NCI-H774 (cell line): ENCODE results near the gene C2CD4C.
"Not testable (repeated sequence)": the region's sequence is repeated elsewhere in the genome, so short reads cannot be mapped to it uniquely, and the experiment has no call there.

Experiments
- DNase-seq: peaks from one replicate; lab custom pipeline; 2025; lab: John Stamatoyannopoulos, UW

C2CD4C gene

DNA sequence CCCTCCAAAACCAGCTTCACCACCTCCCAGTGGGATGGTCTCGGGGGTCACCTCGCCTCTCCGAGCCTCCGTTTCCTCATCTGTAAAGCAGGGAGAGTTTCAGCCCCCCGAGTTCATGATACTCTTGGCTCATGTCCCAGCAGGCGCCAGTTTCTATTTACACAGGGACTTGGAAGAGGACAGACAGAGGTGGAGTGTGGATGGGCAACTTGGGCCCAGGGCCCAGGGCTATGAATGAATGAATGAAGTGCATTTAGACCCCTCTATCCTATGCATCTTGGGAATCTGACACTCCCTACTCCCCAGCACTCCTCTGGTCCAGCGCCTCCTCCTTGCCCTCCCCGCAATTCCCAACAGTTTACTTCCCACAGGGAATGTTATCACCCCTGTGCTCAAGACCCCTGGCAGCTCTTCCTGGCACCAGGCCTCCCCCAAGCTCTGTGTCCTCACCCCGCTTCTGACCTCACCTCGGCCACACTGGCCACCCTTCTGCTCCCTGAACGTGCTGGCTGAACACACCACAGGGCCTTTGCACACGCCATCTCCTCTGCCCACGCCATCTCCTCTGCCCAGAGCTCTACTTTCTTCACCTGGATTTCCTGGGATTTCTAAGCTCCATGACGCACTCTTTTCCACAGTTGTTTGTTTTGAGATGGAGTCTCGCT, 4.9 kb upstream of the C2CD4C start:
- DNase-seq = no peak

DNA sequence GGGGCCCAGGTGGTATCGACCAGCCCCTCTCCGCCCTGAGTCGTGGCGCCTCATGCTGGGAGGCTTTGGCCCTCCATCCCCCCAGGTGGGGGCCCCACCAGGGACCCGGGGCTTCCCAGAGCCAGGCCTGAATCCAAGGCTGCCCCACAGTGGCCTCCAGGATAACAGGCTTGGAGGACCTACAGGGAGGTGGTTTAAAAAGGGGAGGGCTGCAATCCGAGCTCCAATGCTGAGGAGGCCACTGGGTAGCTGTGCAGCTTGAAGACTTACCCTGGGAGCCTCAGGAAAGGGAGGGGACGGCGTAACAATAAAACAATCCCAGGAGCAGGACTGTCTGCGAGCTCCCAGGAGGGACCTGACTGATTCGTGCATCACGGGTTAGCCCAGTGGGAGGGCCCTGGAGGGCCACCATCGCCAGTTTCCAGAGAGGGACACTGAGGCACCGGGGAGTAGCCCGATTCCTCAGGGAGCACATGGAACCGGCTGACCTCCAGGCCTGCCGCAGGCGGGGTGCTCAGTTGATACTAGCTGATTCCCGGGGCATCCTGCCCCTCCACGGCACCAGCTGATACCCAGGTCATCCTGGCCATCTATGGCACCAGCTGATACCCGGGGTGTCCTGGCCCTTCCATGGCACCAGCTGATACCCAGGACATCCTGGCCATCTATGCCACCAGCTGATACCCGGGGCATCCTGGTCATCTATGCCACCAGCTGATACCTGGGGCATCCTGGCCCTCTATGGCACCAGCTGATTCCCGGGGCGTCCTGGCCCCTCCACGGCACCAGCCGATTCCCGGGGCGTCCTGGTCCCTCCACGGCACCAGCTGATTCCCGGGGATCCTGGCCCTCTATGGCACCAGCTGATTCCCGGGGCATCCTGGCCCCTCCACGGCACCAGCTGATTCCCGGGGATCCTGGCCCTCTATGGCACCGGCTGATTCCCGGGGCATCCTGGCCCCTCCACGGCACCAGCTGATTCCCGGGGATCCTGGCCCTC, 3.7 kb upstream of the C2CD4C start:
- DNase-seq = no peak

DNA sequence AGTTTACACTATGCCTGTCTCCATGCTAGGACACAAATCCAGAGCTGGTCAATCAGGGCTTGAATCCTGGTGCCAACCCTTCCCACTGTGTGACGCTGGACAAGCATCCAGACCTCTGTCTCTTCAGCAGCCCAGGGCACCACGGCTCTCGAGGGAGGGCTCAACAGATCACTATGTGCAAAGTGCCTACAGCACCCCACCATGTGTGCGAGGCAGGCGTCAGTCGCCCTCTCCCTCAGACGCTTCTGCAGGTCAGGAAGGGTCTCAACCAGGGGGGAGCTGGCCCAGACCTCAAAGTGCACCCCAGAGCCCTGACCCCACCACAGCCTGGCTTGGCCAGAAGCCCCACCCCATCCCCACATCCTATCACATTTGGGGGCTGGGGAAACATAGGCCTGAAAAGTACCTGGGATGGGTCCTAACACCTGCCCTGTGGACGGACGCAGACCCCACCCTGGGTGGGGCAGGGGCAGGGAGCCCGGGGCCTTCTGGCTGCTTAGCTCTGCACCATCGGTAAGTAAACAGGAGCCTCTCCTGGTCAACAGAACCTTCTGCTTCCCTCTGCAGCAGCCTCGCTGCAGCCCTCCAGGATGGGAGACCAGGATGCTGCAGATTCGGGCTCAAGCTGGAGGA, 2.9 kb upstream of the C2CD4C start:
- DNase-seq = no peak

DNA sequence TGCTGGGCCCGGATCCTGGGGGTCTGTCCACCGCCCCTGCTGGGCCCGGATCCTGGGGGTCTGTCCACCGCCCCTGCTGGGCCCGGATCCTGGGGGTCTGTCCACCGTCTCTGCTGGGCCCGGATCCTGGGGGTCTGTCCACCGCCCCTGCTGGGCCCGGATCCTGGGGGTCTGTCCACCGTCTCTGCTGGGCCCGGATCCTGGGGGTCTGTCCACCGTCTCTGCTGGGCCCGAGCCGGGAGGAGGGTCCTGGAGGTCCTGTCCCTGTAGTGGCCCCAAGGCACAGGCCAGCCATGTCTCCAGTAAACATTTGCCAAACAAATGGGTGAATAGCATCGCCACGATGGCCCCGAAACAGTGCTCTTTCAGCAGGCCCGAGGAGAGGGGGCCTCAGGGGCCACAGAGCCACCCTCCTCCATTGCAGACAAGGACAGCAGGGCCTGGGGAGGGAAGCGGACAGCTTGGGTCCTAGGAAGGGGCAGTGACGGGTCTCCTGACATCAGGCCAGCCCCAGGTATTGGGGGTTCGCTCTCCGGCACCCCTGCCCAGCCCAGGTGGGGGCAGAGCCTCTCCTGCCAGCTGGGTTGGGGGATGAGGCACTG, 2.3 kb upstream of the C2CD4C start:
- DNase-seq = not testable (repeated sequence)

DNA sequence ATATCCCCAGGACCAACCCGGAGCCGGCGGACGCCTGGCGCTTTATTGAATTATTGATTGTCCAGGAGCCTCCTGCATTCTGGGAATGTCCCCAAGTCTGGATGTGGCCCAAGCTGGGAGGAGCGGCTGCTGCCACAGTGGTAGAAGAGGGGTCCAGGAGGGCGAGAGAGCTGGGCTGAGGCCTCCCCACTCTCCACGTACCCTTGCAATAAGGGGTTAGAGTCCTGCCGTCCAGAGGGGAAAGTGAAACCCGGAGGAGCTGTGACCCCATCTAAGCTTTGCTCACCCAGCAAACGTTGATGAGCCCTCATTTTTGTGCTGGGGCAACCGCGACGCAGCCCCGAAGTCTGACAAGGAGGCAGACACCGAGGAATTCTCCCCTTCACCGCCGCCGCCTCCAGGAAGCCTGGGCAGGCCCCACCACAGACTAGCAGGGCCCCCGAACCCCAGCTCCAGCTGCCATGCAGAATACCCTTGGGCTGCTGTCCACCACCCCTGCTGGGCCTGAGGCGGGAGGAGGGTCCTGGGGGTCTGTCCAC, 1.4 kb upstream of the C2CD4C start:
- no peak for DNase-seq

DNA sequence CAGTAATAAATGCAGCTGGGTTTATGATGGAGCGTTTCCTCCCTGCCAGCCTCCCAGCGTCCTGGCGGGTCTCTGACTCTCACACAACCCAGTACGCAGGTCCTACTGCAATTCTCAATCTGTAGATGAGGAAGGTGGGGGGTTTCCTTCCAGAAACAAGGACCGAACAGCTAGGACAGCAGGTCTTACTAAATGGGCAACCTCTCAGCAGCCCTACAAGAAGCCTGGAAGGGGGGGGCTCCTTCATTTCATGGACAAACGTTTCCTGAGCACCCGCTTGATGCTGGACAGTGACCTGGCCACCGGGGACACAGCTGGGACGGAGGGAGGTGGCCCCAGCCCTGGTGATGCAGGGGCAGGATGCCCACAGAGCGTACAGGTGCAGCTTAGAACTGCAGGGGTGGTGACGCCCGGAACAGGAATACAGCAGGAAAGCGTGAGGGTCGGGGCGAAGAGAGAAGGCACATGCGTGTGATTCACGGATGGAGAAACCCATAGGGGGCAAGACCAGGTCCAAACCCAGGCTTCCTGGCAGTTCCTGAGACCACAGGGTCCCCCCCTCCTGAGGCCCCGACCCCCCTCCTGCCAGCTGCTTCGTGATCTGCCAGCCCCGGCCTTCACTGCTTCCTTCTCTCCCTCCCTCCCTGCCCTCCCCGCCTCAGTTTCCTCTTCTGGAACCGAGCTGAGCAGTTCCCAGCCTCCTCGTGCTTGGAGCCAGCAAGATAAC, 732 bp upstream of the C2CD4C start:
- DNase-seq = no peak

DNA sequence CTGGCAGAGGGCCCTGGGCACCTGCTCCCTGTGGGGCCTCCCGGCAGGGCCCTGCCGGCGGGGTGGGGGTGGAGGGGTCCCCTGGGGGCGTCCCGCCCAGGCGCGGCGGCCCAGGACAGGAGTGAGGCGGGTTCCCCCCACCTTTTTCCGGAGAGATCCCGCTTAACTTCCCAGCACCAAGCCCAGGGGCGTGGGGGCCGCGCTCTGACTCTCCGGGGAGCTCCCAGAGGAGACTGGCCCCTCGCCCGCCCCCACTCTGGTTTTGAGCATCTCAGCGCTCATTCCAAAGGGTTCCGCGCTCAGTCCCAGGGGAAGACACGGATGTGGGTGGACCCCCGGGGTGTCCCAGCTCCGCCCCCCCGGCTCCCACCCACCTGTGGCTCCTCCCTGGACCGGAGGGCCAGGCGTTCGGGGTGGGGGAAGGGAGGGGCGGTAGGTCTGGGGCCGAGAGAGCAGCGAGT, 476 bp downstream of the C2CD4C start:
- peak; percentile 23 for DNase-seq

DNA sequence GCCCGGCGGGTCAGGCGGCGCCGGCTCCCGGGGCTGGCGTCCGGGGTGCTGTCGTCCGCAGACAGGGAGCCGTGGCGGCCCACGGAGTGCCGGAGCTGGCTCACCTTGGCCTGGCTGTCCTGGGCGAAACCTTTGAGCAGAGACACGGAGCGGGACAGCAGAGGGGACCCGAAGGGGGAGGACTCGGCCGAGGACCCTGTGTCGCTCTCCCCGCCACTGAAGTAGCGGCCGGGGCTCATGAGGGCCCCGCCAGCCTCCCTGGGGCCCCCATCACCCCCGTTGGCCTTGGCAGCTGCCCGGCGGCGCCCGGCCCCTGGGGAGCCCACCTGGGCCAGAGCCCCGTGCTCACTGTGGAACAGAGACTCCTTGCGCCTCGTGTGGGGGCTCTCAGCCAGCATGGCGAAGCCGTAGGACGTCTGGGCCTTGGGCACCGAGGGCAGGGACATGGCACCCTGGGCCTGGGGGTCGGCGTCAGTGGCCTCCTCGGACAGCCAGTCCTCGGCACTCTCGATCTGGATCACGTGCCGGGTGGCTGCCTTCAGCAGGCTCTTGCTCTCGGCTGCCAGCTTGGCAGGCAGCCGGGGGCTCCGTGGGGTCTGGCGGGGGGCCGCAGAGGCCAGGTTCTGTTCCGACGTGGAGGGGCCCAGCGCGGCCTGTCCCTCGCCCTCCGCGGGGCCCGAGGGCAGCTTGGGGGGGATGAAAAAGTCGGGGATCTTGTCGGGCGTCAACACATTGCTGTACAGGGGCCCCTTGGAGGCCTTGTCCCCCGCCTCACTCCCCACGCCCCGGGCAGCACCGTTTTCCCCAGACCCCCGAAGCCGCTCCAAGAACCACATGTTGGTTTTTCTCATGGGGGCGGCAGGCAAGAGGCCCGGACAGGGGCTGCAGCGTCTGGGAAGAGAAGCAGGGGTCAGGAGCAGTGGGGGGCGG, 1.2 kb downstream of the C2CD4C start:
- DNase-seq = no peak

DNA sequence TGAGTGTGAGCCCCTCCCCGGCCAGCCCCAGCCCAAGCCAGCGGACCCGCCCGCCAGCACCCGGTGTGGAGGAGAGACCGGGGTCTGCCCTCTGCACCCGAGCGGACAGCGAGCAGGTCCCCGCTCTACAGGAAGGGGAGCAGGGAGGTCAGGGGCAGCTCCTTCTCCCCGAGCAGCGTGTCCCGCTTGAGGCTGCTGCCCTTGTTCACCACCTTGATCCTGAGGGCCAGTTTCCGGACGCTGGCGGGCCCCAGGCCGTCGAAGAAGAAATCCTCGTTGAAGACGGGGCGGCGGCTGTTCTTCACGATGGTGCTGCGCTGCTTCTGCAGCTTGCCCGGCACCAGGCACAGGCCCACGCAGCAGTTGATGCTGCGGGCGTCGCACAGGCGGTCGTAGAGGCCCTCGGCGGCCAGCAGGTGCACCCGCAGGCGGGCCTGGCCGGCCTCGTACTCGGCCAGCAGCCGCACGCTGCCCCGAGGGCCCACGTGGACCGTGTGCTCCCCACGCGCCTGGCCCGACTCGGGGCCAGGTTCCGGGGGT, 1.9 kb downstream of the C2CD4C start:
- no peak for DNase-seq

DNA sequence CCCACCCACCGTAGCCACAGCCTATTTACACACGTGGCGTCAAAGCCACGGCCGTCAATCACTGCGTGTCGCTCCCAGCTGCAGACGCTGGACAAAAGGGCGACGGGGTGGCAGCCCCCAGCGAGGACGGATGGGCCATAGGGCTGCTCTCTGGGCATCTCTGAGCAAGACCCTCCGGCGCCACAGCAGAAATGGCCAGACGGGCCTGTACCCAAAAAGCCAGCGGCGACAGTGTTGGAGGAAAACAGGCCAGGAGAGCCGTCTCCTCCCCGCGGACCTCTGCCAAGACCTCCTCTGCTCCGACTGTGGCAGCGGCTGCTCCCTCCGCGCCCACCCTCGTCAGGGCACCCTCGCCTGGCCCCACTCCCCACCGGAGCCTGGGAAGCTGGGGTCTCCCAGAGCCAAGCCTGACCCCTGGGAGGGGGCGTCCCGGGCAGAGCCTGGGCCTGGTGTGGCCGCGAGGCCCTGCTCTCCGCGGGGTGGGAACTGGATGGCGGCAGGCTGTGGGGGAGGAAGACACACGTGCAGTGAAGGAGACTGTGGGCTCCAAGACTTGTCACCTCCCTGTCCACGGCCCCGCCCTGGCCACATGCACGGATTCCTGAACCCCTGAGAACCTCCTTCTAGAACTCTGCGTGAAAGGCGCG, 2.7 kb downstream of the C2CD4C start:
- DNase-seq = no peak

DNA sequence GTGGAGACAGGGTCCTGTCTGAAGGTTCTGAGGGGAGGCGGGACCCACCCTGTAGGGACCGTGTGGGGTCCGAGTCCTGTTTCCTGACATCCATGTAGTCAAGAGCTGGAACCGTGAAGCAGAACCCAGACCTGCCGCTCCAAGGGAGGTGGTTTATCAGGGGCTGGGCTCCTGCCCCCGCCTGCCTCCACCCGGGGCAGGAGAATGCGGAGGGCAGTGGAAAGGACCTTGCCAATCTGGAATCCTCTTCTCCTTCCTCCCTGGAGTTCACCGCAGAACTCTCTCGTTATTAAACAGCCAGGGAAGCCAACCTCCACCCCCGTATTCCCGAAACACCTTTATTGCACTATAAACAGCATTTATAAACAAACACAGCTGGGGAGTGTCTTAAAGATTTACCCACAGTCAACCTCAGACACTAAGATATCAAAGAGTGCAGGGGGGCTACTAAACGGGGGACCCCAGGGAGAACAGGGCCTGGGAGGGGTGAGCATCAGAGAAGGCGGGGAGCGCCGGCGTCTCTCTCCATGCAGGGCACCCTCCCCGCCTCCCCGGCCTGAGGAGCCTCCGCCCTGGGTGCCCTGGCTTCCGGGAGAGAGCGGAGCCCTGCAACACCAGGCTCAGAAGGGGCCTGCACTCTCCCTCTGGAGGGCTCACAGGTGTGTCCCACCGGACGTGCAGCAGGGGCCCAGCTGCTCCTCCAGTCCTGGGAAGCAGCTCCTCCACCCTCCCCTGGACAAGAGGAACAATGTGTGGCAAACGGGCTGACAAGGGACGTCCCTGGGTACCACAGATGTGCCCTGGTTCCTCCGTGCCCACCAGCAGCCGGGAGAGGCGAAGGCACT, 3.6 kb downstream of the C2CD4C start:
- DNase-seq = no peak

DNA sequence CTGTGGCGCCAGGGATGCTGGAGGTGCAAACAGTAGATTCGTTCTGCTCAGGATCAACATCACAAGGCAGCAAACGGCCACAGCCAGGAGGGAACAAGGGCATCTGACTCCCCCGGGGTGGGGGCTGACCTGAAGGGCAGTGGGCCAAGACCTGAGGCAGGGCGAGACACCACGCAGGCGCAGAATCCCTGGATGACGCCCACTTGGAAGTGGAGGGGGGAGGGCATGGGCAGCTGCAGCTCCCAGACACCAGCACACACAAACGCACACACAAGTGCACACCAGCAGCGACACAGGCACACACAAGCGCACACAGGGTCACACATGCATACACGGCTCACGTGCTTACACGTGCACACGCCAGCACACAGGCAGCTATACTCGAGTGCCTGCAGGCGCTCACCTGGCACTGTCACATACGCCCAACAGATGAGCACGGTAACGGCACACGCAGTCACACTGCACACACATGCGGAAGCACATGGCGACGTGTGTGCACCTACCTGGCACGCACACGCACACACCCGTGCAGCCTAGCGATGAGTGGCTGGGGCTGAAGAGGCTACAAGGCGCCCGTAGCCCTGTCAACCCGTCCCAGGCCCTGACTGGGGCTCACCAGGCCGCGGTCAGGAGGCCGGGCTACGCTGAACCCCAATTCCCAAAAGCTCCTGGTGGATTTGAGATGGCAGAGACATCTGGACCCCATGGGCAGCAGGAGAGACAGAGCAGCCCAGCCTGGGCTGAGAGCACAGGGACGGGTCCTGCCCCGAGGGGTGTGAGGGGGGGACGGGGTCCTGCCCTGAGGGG, 5.5 kb downstream of the C2CD4C start:
- peak; percentile 81 for DNase-seq

DNA sequence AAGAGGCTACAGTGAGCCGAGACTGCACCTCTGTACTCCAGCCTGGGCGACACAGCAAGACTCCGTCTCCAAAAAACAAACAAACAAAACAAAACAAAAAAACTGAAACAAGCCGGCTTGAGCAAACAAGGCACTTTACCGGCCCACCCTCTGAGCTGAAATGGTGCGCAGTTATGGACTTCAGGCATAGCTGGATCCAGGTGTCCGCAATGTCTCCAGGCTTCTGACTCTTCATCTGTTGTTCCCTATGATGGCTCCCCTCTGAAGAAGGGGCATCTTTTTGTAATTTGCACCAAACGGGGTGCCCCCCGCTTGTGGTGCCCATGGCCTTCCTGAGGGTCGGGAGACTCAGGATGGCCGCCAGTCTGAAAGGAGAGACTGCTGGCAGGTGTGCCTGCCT, 6.2 kb downstream of the C2CD4C start:
- DNase-seq = no peak

DNA sequence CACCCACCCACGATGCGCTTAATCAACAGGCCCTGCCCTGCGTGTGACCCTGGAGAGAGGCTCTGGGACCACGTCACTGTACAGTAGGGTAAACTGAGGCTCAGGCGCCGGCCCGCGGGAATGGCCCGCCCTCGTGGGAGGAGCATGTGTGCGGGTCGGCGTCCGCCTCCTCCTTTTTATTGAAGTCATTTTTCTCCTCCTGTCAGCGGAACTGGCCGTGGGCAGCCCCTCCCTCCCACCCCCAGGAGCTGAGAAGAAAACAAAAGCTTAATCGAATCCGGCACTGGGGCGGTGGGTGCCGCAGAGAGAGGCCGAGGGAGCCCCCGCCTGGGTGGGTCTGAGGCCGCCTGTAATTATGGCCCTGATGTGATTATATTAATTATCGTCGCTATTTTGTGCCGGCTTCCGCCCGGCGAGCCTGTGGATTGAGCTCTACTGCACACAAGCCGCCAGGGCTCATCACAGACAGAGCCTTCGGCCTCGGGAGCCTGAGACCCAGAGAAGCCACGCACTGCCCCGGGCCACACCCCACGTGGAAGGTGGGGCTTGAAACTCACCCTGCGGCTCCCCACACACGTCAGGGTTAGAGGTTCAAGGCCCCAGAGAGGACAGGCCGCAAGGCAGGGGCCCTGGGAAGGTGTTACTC, 7.0 kb downstream of the C2CD4C start:
- DNase-seq = no peak

DNA sequence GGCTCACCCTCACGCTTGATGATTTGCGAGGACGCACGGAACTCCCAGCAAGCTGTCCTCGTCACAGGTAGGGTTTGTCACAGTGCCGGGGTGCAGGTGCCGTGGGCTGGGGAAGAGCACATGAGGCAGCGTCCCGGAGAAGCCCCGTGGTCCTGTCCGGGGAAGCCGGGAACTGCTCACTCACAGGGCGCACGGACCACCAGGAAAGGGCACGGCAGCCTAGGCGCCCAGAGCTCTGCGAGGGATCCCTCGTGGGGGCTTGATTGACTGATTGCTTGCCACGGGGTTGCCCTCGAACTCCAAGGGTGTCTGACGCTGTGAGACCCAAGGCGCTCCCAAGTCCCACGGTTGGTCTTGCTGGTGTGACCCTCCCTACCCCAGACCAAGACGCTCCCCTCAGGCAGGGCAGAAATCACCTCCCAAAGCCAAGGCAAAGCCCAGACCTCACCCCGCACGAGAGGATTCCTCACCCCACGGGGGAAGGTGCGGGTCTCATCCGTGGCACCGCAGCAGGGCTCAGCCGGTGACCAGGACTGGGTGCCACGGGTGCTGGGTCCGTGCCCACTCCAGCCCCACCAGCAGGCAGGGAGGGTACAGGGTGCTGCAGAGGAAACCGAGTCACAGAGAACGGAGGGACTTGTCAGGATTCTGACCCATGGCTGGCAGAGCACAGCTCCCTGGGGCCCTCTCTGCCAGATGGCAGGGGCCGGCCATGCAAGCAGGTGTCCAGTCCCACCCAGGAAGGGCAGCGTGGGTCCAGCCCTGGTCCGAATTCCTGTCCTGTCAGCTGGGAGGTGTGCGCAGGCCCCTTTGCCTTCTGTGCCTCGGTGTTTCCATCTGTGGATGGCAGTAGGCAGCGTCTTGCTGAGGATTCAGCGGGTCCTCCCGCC, 7.7 kb downstream of the C2CD4C start:
- DNase-seq = no peak

DNA sequence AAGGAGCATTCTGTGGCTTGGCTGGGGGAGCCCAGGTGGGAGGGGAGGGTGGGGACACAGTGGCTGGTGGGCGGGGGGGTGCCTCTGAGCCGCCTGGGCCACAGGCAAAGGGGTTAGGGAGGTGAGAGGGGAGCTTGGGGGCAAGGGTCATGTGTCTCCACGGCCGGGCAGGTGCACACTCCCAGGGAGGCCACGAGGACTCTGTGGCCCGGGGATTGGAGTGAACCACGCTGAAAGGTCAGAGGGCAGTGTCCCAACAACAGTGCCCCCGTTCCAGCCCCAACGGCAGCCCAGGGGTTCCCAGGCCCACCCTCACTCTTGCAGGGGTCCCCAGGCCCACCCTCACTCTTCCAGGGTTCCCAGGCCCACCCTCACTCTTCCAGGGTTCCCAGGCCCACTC, 9.6 kb downstream of the C2CD4C start:
- no peak for DNase-seq
